HepG2 (cell line): ENCODE measurements around the gene CDC27. TPM values are rescaled to one million over a fixed set of nuclear protein-coding genes. Genes with fewer than 3 reads are reported as not detected.
A peak's percentile ranks its signal among the peaks of the same experiment; 100 is the strongest.
"Not testable (repeated sequence)": the region's sequence is repeated elsewhere in the genome, so short reads cannot be mapped to it uniquely, and the experiment has no call there.

ENCODE experiments used
- ATAC-seq: fragments of 200-7000 bp; cut with Tn5 transposase; 3 replicates; pipeline ENCODE4 v1.9.1; 2020; ENCODE audit warnings: mild to moderate bottlenecking, moderate library complexity
- BruUV-seq: library from RNA; stranded (reverse); fragments of 400-500 nt; replicated peaks from 2 replicates; lab custom pipeline; 2021; lab: Mats Ljungman, UMichigan
- CTCF ChIA-PET: fragments of 300-600 bp; formaldehyde crosslinking; extraction: SDS; loops from one replicate; lab custom pipeline; 2021; ENCODE audit warnings: low total read pairs, inconsistent platforms, low intra/inter-chr PET ratio; lab: Yijun Ruan, JAX
- POLR2A ChIA-PET: fragments of 350-600 bp; sonication (Branson Sonifier 250); formaldehyde crosslinking; loops from one replicate; lab custom pipeline; 2020; ENCODE audit warnings: antibody characterized with exemption, inconsistent platforms; lab: Yijun Ruan, JAX
- DNase-seq: peaks from one replicate; pipeline ENCODE4 v3.0.0-alpha.2; 2015; ENCODE audit warnings: low spot score
- FAIRE-seq: peaks from 3 replicates; lab custom pipeline; 2011; peaks lifted over from hg19 to GRCh38; lab: Jason Lieb, UNC
- H2AFZ ChIP-seq: one replicate; pipeline ENCODE4 v1.6.1; 2011; ENCODE audit warnings: low read length, inconsistent platforms
- H3K27ac ChIP-seq: fragments of 300-600 bp; 3 replicates; pipeline ENCODE4 v1.8.0; 2011; ENCODE audit warnings: mixed run types, mild to moderate bottlenecking, mixed read lengths, low read length, inconsistent platforms; ENCODE audit not compliant: insufficient read depth; ENCODE audit errors: extremely low read length
- H3K27me3 ChIP-seq, 2 experiments: fragments of 200-600 bp in 1 of 2; 2 replicates in 1 of 2; 3 replicates in 1 of 2; pipeline versions ENCODE4 v1.6.0 to v1.8.0; 2011; ENCODE audit warnings: low read length in 2 of 2, mild to moderate bottlenecking in 2 of 2, moderate library complexity in 2 of 2, inconsistent platforms in 1 of 2; ENCODE audit not compliant: insufficient read depth in 2 of 2, control insufficient read depth in 1 of 2
- H3K36me3 ChIP-seq, 2 experiments: fragments of 200-600 bp in 1 of 2; replicated peaks in 1 of 2; 2 replicates in 1 of 2; 3 replicates in 1 of 2; pipeline versions ENCODE4 v1.5.1 to v1.8.0; 2011; ENCODE audit warnings: low read length in 2 of 2, inconsistent platforms in 1 of 2; ENCODE audit not compliant: insufficient read depth in 2 of 2, control insufficient read depth in 1 of 2
- H3K4me1 ChIP-seq: 2 replicates; pipeline ENCODE4 v1.5.1; 2012; ENCODE audit warnings: low read length, inconsistent platforms; ENCODE audit not compliant: insufficient read depth
- H3K4me2 ChIP-seq: 2 replicates; pipeline ENCODE4 v1.6.0; 2011; ENCODE audit warnings: low read depth, low read length, inconsistent platforms
- H3K4me3 ChIP-seq, 3 experiments: fragments of 200-600 bp in 1 of 3; sonication (generic), shearing (Covaris generic) in 1 of 3; replicated peaks in 1 of 3; 2 replicates each; pipeline ENCODE4 v1.5.1; 2011 to 2016; ENCODE audit warnings: low read length in 3 of 3, inconsistent platforms in 2 of 3, low read depth in 2 of 3, mild to moderate bottlenecking in 2 of 3, control low read depth in 1 of 3, mixed read lengths in 1 of 3; ENCODE audit not compliant: insufficient read depth in 1 of 3
- H3K79me2 ChIP-seq: one replicate; pipeline ENCODE4 v1.6.1; 2011; ENCODE audit warnings: low read length, inconsistent platforms; ENCODE audit not compliant: insufficient read depth
- H3K9ac ChIP-seq: 2 replicates; pipeline ENCODE4 v1.6.0; 2011; ENCODE audit warnings: mild to moderate bottlenecking, low read depth, low read length, inconsistent platforms; ENCODE audit not compliant: insufficient read depth
- H3K9me3 ChIP-seq: 2 replicates; pipeline ENCODE4 v1.5.1; 2012; ENCODE audit warnings: mild to moderate bottlenecking, low read length
- H4K20me1 ChIP-seq: 2 replicates; pipeline ENCODE4 v1.6.0; 2011; ENCODE audit warnings: inconsistent platforms, mild to moderate bottlenecking, low read length, moderate library complexity; ENCODE audit not compliant: insufficient read depth
- CC2D1A ChIP-seq: sonication (generic); formaldehyde crosslinking; IDR thresholded peaks from 2 replicates; pipeline ENCODE4 v1.8.1; 2023; ENCODE audit warnings: mild to moderate bottlenecking, missing genetic modification reagents
- CREM ChIP-seq, 2 experiments: sonication (generic) in 1 of 2; formaldehyde crosslinking in 1 of 2; IDR thresholded peaks; 2 replicates each; pipeline versions ENCODE4 v1.4.0 to v1.6.1; 2016 to 2020; ENCODE audit warnings: antibody characterized with exemption in 1 of 2, mild to moderate bottlenecking in 1 of 2, missing genetic modification reagents in 1 of 2
- JUNB ChIP-seq: sonication (generic); formaldehyde crosslinking; IDR thresholded peaks from 2 replicates; pipeline ENCODE4 v1.8.0; 2022; ENCODE audit warnings: missing genetic modification reagents, mild to moderate bottlenecking, borderline replicate concordance
- MAF1 ChIP-seq: sonication (generic); formaldehyde crosslinking; IDR thresholded peaks from 2 replicates; pipeline ENCODE4 v1.5.0; 2020; ENCODE audit warnings: missing genetic modification reagents, borderline replicate concordance
- MEF2D ChIP-seq: sonication (generic); formaldehyde crosslinking; IDR thresholded peaks from 2 replicates; pipeline ENCODE4 v1.5.1; 2020; ENCODE audit warnings: mild to moderate bottlenecking, missing genetic modification reagents
- NFKB2 ChIP-seq: sonication (generic); formaldehyde crosslinking; IDR thresholded peaks from 2 replicates; pipeline ENCODE4 v1.4.0; 2020; ENCODE audit warnings: missing genetic modification reagents, borderline replicate concordance
- RBFOX2 ChIP-seq: fragments of 200-400 bp; formaldehyde crosslinking; IDR thresholded peaks from 2 replicates; pipeline ENCODE4 v1.6.1; 2017; ENCODE audit warnings: low read depth, mild to moderate bottlenecking, low read length
- SAP130 ChIP-seq: IDR thresholded peaks from 2 replicates; pipeline ENCODE4 v1.6.1; 2016; ENCODE audit warnings: low read depth
- SIX1 ChIP-seq: sonication (generic); formaldehyde crosslinking; IDR thresholded peaks from 2 replicates; pipeline ENCODE4 v1.4.0; 2020; ENCODE audit warnings: missing genetic modification reagents, borderline replicate concordance
- ZSCAN31 ChIP-seq: sonication (generic); formaldehyde crosslinking; IDR thresholded peaks from 2 replicates; pipeline ENCODE4 v1.5.0; 2020; ENCODE audit warnings: low read depth, mild to moderate bottlenecking, missing genetic modification reagents
- WGBS: methylation state at CpG from one replicate; pipeline ENCODE4 v1.1.6; 2017; ENCODE audit warnings: low lambda C conversion rate; 5-methylcytosine and 5-hydroxymethylcytosine counted together
- in situ Hi-C: cut with HindIII; loops from 2 replicates; pipeline ENCODE4 v1.10.0; 2017; ENCODE audit warnings: low pct_unique_long_range_greater_than_20kb; ENCODE audit not compliant: extremely low pct_ligation_motif_present
- intact Hi-C: fragments of 100-400 bp; cut with micrococcal nuclease; formaldehyde crosslinking; loops from one replicate; pipeline ENCODE4 v1.10.0; 2022; ENCODE audit not compliant: unreplicated experiment
- polyA plus RNA-seq, 8 experiments: library from polyadenylated mRNA; depleted of rRNA in 3 of 8; stranded (reverse) in 7 of 8; unstranded in 1 of 8; fragments of >200 nt; fragmentation: Illumina TruSeq in 4 of 8; extraction: Trizol in 4 of 8; gene quantifications; 2 replicates each; pipeline versions ENCODE4 v1.2.1 to v1.2.3, GENCODE V29; 2011 to 2016; ENCODE audit warnings: low read depth in 4 of 8, missing spikeins in 1 of 8, mixed read lengths in 1 of 8; ENCODE audit not compliant: insufficient read depth in 1 of 8
- total RNA-seq, 5 experiments: library from RNA; depleted of rRNA; stranded (reverse); fragments of >200 nt; fragmentation: Illumina TruSeq; extraction: Trizol; gene quantifications; 2 replicates each; pipeline ENCODE4 v1.2.3, GENCODE V29; 2016; ENCODE audit warnings: low read depth in 1 of 5
- TF ChIP-seq, protein P1 (sequence below): IDR thresholded peaks from 2 replicates; pipeline ENCODE4 v1.6.1; 2018; ENCODE audit warnings: missing genetic modification reagents, mild to moderate bottlenecking, missing compliant biosample characterization
- TF ChIP-seq, protein P2 (sequence below): sonication (generic); formaldehyde crosslinking; IDR thresholded peaks from 2 replicates; pipeline ENCODE4 v1.4.0; 2020; ENCODE audit warnings: mild to moderate bottlenecking, missing genetic modification reagents

The CDC27 gene
- total and polyA plus RNA-seq, 2 of the 13 experiments (the other 11 are each of a cell fraction or from before 2014, with no cell fraction given), result 80.7 to 102 TPM

DNA sequence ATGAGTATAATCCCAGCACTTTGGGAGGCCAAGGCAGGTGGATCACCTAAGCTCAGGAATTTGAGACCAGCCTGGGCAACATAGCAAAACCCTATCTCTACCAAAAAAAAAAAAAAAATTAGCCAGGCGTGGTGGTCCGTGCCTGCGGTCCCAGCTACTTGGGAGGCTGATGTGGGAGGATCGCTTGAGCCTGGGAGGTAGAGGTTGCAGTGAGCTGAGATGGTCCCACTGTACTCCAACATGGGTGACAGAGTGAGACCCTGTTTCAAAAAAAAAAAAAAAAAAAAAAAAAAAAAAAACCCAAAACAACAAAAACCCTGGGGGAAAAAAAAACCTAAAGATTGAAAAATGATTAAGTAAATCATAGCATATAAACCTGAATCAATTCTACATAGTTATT is 8.1 kb downstream of the CDC27 start:
- POLR2A ChIA-PET, result interaction anchor here (1.1 kb wide), 1 partner anchor 8 kb away, joined by 7 read pairs; the partner anchor contains the start of gene CDC27
- H3K27me3 ChIP-seq, H3K4me2 ChIP-seq, H3K9me3 ChIP-seq, H3K9ac ChIP-seq, H3K27ac ChIP-seq, CTCF ChIA-PET, ATAC-seq, DNase-seq, H3K4me3 ChIP-seq, BruUV-seq, in situ Hi-C loops, FAIRE-seq, intact Hi-C loops, H2AFZ ChIP-seq: not testable (repeated sequence)
- H3K36me3 ChIP-seq, result peaks cover 5 to 51% of the 10 kb centered on the region in 2 experiments
- H3K4me1 ChIP-seq, result peaks cover 62% of the 10 kb centered on the region
- peaks cover 56% of the 10 kb centered on the region for H4K20me1 ChIP-seq
- peaks cover 97% of the 10 kb centered on the region for H3K79me2 ChIP-seq
- WGBS, result 99% methylated on average over 4 of the region's 4 CpGs

DNA sequence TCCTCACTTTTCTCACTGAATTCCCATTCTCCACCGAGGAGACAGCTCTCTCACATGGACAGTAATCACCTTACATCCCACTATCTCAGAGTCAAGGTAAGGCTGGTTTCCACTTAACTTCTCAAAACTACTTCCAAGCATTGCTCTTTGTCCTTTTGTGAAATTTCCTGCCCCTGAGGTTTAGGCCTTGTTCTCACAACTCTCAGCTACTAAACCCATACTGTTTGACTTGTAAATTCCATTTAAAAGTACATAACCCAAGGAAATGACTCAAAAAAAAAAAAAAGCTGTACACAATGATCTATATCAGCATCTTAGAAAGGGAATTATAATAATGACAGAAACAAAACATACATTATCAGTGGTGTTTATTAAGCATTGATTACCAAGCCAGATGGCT is 8.8 kb downstream of the CDC27 start:
- Histone ChIP-seq H3K79me2 (peaks cover 94% of the 10 kb centered on the region), H3K4me3 (no peak overlapping the region), H3K36me3 (peaks cover 4 to 56% of the 10 kb centered on the region in 2 experiments), H3K4me2 (no peak overlapping the region), H3K27ac (peak overlapping the region; percentile 24)
- no TSS peak for BruUV-seq
- CTCF ChIA-PET, result no interaction called here
- 83% methylated on average over 1 of the region's 1 CpG for WGBS
- no peak for ATAC-seq
- in situ Hi-C loops (no loop called here), intact Hi-C loops (no loop called here)
- TF ChIP-seq NFKB2 (CRISPR knock-in tag) (no peak), CREM (IDR thresholded peaks at IDR 0.05) (peak; percentile 14; the same call in 1 of the 2 replicates), CREM (CRISPR knock-in tag; IDR thresholded peaks at IDR 0.05) (no peak), JUNB (CRISPR knock-in tag) (no peak), CC2D1A (no peak), RBFOX2 (0 out of 2 replicates have a peak, but pooled peaks have one; percentile 14), MAF1 (CRISPR knock-in tag) (no peak), SAP130 (0 out of 2 replicates have a peak, but pooled peaks have one; percentile 19), SIX1 (no peak), MEF2D (CRISPR knock-in tag) (no peak), ZSCAN31 (CRISPR knock-in tag) (no peak)
- TF ChIP-seq, protein P1, sequence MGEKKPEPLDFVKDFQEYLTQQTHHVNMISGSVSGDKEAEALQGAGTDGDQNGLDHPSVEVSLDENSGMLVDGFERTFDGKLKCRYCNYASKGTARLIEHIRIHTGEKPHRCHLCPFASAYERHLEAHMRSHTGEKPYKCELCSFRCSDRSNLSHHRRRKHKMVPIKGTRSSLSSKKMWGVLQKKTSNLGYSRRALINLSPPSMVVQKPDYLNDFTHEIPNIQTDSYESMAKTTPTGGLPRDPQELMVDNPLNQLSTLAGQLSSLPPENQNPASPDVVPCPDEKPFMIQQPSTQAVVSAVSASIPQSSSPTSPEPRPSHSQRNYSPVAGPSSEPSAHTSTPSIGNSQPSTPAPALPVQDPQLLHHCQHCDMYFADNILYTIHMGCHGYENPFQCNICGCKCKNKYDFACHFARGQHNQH (CRISPR knock-in tag), result no peak
- TF ChIP-seq, protein P2, sequence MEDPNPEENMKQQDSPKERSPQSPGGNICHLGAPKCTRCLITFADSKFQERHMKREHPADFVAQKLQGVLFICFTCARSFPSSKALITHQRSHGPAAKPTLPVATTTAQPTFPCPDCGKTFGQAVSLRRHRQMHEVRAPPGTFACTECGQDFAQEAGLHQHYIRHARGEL, result no peak
- TF ChIP-seq, all 625 proteins: peak for 3
- peaks cover 55% of the 10 kb centered on the region for H3K4me1 ChIP-seq
- no peaks in the 10 kb centered on the region for H3K27me3 ChIP-seq
- H4K20me1 ChIP-seq, result peaks cover 52% of the 10 kb centered on the region
- no peak overlapping the region for H3K9ac ChIP-seq
- DNase-seq (peak; percentile 10), FAIRE-seq (no peak)
- POLR2A ChIA-PET, result interaction anchor here (1.1 kb wide), 1 partner anchor 9 kb away, joined by 7 read pairs; the partner anchor contains the start of gene CDC27
- no peak overlapping the region for H2AFZ ChIP-seq
- no peaks in the 10 kb centered on the region for H3K9me3 ChIP-seq
